K562 (cell line): Measurements from ENCODE around the gene KCTD3. TPM values are rescaled to one million over a fixed set of nuclear protein-coding genes. Genes with fewer than 3 reads are reported as not detected.

Experiments
- ELF1 ChIP-seq: fragments of 200-800 bp; sonication (Bioruptor generic); IDR thresholded peaks from 2 replicates; pipeline ENCODE4 v1.6.1; 2016; ENCODE audit warnings: missing genetic modification characterization, missing compliant biosample characterization
- JUND ChIP-seq, 2 experiments: IDR thresholded peaks; 2 replicates in 1 of 2; 3 replicates in 1 of 2; pipeline ENCODE4 v1.6.1; 2011; ENCODE audit warnings: borderline replicate concordance in 2 of 2, low read depth in 2 of 2, low read length in 2 of 2, improper control_type of control experiment in 1 of 2, missing biosample characterization in 1 of 2, missing genetic modification characterization in 1 of 2, missing genetic modification reagents in 1 of 2
- RB1 ChIP-seq: fragments of 450-650 bp; IDR thresholded peaks from 2 replicates; pipeline ENCODE4 v1.6.1; 2017; ENCODE audit warnings: low read depth, mild to moderate bottlenecking
- SMAD2 ChIP-seq: fragments of 150-350 bp; IDR thresholded peaks from 2 replicates; pipeline ENCODE4 v1.6.1; 2014; ENCODE audit warnings: low read depth, mild to moderate bottlenecking, low read length
- VEZF1 ChIP-seq: fragments of 200-800 bp; sonication (Bioruptor generic); IDR thresholded peaks from 2 replicates; pipeline ENCODE4 v1.6.1; 2017; ENCODE audit warnings: missing genetic modification characterization, missing compliant biosample characterization
- ZBTB2 ChIP-seq: fragments of 450-650 bp; IDR thresholded peaks from 2 replicates; pipeline ENCODE4 v1.6.1; 2016; ENCODE audit warnings: antibody characterized with exemption
- ZBTB49 ChIP-seq: sonication (generic); formaldehyde crosslinking; IDR thresholded peaks from 2 replicates; pipeline ENCODE4 v1.8.0; 2022; ENCODE audit warnings: missing genetic modification reagents, mild to moderate bottlenecking, borderline replicate concordance
- ZNF133 ChIP-seq: fragments of 250-450 bp; sonication (Bioruptor Pico); IDR thresholded peaks from 2 replicates; pipeline ENCODE4 v1.4.0; 2020; ENCODE audit warnings: mild to moderate bottlenecking
- ZNF780A ChIP-seq: fragments of 250-450 bp; sonication (Bioruptor Pico); IDR thresholded peaks from 2 replicates; pipeline ENCODE4 v1.5.0; 2021; ENCODE audit warnings: mild to moderate bottlenecking
- polyA plus RNA-seq, 8 experiments: library from polyadenylated mRNA; depleted of rRNA in 4 of 8; stranded (reverse) in 5 of 8; unstranded in 3 of 8; fragments of >200 nt; fragmentation: Nextera tagmentation in 2 of 8; fragmentation: Illumina TruSeq in 1 of 8; extraction: Ambion mirVana in 2 of 8; extraction: Trizol in 1 of 8; gene quantifications; 2 replicates each; pipeline versions ENCODE4 v1.2.1 to v1.2.3, GENCODE V29; 2011 to 2014; ENCODE audit warnings: inconsistent platforms in 1 of 8, missing spikeins in 1 of 8
- total RNA-seq, 7 experiments: library from RNA; depleted of rRNA in 6 of 7; stranded (reverse); fragments of >200 nt in 6 of 7; fragmentation: Illumina TruSeq in 2 of 7; extraction: Trizol in 2 of 7; gene quantifications; 2 replicates each; pipeline versions ENCODE4 v1.2.1 to v1.2.3, GENCODE V29; 2011 to 2021; ENCODE audit warnings: low replicate concordance in 1 of 7

The KCTD3 gene
- total and polyA plus RNA-seq, 9 of the 15 experiments (the other 6 are each of a cell fraction or from before 2014, with no cell fraction given) = 12.8 to 77.1 (median 44.3) TPM

- TF ChIP-seq SMAD2 = no peak
- no peak; the same call in 1 of the 2 replicates for TF ChIP-seq RB1
- TF ChIP-seq JUND (IDR thresholded peaks at IDR 0.05; ENCODE audit: borderline replicate concordance, low read depth, low read length) = no peak; the same call in 1 of the 2 replicates
- no peak for TF ChIP-seq JUND (tag; IDR thresholded peaks at IDR 0.05; ENCODE audit: borderline replicate concordance, low read depth, low read length)
- TF ChIP-seq ZNF133 (CRISPR knock-in tag) = no peak
- TF ChIP-seq ZNF780A (CRISPR knock-in tag) = no peak
- no peak for TF ChIP-seq ZBTB49
- no peak for TF ChIP-seq ELF1 (tag)
- peak; percentile 58; the same call in 1 of the 2 replicates for TF ChIP-seq VEZF1 (CRISPR knock-in tag)
- TF ChIP-seq ZBTB2 = no peak
Measured at GRCh38 chr1:215568299-215568692, 1.2 kb downstream of the KCTD3 start (continued).
